Testis (tissue), 2 donors: ENCODE data around the gene DMD.

Source experiments
- CTCF ChIP-seq, 3 experiments: fragments of 450-650 bp in 2 of 3; fragments of 200-600 bp in 1 of 3; sonication (generic) in 1 of 3; IDR thresholded peaks; one replicate each; pipeline ENCODE4 v1.5.1; 2016 to 2019; ENCODE audit warnings: antibody characterized with exemption in 3 of 3, mild to moderate bottlenecking in 2 of 3, moderate library complexity in 1 of 3
- POLR2A ChIP-seq: fragments of 450-650 bp; IDR thresholded peaks from one replicate; pipeline ENCODE4 v1.6.1; 2017; ENCODE audit warnings: antibody characterized with exemption, mild to moderate bottlenecking, moderate library complexity

- no peak for TF ChIP-seq CTCF (IDR thresholded peaks at IDR 0.05)
- TF ChIP-seq POLR2A, result no peak
Measured at GRCh38 chrX:33138677-33139249, 72.6 kb downstream of the DMD start.
